Ecto neural progenitor cell (in vitro differentiated cells): ENCODE measurements around the gene DPH2.

Source experiments
- DNase-seq: peaks from one replicate; pipeline ENCODE4 v3.0.0-alpha.2; 2018; ENCODE audit warnings: low spot score

The DPH2 gene

DNA sequence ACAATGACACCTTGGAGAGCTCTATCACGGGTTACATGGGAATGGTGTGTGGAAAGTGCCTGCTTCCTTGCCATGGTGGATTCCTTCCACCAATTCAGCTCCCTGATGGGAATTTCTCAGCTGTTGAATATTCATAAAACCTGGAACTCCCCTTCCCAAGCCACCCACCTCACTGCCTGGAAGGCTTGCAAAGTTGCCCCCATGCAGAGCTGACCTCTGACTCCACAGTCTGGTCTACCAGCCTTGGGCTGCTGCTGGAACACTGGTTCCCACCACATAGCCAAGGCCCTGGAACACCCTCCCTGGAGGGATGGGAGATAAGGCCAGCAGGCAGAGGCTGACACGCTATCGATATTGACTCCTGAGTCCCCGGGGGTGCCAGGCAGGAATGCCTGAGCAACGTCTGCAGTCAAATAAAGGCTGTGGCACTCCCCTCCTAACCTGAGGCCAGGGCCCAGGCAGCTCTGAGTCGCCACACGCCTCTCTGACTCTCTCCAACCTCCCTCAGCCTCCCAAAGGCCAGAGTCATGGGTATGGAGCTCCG, 30.4 kb downstream of the DPH2 start:
- no peak for DNase-seq

DNA sequence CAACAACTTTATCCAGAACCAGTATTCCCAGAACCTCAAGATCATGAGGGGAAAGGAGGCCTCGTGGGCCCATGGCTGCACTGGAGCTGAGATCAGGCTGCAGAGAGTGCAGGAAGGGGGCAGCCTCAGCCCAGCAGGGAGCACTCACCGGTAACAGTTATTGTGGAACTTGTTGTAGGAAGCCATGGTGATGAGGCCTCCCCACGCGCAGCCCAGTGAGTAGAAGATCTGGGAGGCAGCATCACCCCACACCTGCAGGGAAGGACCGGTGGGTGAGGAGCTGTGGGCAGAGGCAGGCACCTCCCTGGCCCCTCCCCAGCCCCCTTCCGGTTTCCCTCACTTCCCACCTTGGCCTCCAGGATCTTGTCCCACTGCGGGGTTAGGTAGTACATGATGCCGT, 32.4 kb downstream of the DPH2 start:
- no peak for DNase-seq

DNA sequence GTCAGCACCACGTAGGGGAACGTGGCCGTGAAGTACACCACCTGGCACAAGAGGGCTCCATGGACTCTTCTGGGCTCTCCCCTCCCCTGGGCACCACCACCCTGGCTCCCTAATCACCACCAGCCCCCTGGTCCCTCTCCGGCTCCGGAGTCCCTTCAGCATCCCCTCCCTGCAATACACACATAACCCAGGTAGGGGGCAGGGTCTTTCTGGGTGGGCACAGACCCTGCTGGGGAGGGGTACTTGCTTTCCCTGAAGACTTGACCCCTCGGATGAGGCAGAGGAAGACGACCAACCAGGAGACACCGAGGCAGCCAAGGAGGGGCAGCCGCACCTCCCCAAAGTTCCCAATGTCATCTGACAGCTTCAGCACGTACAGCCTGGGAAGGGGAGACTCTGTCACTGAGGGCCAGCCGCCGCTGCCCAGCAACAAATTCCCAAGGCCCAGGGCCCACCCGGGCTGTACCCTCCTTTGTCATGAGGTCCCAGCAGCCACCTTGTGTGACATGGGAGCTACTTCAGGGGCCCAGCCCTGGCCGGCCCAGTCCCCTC, 32.9 kb downstream of the DPH2 start:
- no peak for DNase-seq

DNA sequence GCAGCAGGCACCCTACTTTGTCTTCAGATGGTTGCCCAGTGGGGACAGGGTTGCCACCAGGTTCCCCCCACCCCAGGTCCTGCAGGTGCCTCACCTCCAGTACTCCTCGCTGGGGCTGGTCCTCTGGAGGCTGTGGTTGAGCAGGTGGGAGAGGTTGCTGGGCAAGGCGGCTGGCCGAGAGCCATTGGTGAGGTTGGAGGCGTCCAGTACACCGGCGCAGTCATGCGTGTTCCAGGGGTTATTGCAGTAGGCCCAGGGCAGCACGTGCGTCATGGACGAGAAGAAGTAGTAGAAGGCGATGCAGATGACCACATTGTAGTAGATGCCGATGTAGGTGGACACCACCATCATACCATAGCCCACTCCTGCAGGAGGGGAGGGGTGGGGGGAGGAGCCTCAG, 38.4 kb downstream of the DPH2 start:
- DNase-seq, result no peak

DNA sequence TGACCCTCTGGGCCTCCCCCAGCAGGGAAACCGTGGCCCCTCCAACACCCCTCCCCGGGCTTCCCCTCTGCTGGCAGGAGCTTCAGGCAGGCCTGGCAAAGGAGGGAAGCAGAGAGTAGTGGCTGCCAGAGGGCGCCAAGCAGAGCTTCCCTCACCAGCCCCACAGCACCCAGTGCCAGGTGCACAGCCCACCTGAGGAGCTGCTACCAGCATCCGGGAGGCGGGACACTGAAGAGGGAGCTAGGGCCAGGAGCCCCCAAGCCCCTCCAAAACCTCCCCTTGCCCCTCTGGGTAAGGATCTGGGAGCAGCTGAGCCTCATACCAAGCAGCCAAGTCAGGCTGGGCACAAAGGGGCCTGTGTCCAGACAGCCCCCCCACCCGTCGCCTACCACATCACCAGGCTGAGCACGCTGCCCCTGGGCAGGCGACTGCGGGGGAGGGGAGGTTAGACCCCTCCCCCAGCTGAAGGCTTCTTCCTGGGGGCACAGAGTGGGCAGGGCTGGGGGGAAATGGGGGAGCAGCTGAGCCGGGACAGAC, 41.2 kb downstream of the DPH2 start:
- DNase-seq, result no peak

DNA sequence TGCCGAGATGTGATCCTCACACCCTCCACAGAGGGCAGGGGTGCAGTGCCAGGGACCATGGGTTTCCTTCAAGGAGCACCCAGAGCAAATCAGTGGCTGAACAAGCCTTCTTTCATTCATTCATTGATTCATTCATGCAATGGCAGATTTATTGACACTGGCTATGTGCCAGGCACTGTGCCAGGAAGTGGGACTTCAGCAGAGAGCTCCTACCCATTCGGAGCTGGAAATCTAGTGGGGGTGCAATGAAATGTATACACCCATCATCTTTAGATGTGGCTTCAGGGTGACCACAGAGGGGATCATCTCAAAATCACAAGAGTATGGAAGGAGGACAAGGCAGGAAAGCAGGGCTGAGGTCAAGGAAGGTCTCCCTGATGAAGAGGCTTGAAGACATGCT, 42.6 kb downstream of the DPH2 start:
- DNase-seq, result no peak

DNA sequence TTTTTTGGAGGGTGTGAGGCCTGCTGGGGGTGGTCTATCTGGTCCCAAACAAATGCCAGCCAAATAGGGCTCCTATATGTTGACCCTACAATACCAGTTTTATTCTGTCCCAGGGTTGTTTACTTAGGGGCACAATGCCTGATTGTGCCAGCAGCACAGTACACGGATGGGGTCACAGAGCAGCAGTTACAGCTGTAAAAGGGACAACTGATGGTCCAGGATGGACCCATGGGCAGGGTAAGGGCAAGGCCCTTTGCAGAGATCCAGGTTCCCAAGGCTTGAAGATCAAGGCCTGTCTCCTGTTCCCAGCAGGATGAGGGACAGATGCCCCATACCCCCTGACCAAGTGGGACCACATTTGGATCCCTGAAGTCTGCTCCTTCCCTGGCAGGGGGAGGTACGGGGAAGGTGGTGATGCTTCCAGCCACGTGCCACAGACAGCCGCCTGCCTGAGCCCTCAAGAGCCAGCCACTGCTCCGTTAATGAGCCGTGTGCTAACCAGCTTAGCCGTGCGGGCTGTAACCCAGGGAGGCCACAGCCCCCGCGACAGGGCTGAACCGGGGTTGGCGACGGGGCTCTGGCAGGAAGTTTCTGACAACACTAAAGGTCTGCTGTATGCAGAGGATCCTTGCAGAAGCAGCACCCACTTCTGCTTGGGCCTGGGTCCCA, 43.3 kb downstream of the DPH2 start:
- DNase-seq, result no peak

DNA sequence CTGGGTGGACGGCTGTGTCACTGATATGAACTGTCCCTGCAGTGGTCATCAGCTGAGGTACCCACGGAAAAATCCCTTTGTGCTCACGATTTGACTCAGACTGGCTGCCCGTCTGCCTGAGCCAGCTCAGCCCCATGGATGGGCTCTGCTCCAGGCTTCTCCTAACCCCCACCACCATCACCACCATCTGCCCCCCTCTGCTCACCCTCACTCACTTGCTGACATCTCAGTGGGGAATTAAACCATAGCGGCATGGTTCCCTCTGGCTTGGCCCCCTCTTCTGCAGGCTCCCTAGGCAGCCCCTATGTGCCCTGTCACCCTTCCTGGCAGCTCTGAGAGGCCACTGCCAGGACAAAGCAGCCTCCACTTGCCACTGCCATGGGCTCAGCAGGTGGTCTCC, 44.1 kb downstream of the DPH2 start:
- no peak for DNase-seq

DNA sequence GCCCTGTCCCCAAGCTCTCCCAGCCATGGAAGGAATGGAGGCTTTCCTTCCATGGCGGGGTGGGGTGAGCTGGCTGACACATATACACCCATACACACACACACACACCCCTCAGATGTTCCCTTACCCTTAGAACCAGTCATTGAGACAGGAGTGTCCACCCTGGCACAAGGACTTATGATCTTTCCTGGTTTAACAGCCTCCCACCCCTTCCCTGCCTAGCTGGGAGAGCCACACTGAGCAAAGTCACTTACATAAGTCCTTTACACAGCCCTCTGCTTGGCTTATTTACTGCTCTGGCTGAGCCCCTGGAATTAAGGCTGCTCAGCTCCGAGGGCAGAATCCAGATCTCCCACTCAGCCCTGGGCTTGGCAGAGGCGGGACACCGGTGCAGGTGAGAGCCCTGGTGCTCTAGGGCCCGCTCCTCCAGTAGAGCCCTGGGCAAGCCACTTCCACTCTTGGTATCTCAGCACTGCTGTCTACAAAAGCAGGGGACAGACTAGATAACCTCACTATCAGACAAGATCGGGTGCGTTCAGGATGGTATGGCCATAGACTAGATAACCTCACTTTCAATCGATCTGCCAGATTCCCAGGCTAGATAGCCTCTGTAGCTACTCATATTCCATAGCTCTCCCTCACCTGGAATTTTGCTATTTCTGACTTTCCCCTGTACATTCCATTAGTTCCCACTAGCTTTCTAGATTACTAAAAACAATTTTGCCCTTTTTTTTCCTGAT, 44.7 kb downstream of the DPH2 start:
- DNase-seq, result no peak

DNA sequence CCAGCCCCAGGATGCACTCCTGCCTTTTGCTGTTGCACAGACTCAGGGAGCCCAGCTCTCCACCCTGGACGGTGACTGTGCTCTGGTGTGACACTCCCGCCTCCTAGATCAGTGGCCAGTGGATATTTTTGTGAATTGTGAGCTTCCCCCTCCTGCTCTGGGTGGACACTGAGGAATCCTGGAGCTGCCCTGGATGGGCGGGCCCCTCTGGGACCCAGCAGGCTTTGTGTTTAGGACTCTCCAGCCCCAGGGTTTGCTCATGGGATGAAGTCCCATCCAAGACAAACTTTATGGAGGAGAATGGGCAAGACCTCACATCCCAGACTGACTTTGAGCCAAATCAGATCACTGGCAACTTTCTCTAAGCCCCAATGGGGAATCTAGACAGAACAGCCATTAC, 45.4 kb downstream of the DPH2 start:
- DNase-seq, result no peak

DNA sequence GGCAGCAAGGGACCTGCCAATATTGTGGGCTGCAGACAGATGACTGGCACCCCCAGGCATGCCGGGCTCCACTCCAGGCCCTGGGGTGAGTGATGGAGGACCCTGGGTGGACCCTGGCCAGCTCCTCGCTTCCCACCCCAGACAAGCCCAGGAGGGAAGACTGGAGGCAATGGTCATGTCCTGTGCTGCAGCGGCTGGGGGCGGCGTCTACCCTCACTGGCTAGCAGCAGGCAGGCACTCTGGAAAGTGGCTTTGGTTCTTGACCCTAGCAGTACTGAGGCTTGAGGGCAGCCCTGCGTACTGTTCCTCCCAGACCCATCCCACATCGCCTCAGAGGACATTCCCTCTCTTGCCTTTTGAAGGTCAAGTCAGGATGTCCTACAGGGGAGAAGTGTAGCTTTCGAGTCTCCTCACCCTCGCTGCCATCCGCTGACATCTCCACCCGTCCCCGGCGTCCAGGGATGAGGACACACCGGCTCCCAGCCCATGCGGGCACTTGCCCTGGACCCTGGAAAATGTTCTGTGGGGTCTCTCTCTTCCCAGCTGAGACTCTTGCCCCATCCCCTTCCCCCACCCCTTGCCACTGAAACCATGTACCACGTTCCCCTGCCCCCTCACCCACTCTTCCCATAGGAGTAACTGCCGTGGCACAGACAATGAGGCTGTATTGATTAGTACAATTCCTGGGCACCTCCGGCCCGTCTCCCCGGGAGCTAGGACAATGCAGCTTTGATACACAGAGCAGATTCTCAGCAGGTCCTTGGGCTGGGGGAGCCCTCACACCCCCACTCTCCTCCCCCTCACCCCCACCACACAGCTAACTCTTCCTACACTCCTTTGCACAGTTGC, 46.5 kb downstream of the DPH2 start:
- no peak for DNase-seq

DNA sequence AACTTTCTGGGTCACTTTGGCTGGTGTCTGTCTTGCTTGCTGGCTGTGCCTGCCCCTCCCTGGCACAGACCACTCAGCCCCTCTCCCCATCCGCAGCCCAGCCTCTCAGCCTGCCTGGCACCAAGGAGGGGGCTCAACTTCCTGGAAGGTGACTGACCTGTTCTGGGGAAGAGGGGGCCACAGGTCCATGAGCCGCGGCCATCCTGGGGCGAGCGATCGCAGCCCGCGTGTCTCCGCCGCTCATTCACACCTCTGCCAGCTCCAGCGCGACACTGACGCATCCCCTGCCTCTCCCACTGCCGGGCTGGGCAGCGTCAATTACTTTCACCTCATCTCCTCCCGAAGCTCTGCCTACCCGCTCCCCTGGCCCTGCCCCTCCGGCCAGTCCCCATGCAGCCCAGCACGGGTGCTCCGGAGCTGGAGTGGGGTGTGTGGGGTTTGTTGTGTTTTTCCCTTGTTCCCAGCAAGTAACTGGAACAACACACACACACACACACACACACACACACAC, 47.1 kb downstream of the DPH2 start:
- no peak for DNase-seq

DNA sequence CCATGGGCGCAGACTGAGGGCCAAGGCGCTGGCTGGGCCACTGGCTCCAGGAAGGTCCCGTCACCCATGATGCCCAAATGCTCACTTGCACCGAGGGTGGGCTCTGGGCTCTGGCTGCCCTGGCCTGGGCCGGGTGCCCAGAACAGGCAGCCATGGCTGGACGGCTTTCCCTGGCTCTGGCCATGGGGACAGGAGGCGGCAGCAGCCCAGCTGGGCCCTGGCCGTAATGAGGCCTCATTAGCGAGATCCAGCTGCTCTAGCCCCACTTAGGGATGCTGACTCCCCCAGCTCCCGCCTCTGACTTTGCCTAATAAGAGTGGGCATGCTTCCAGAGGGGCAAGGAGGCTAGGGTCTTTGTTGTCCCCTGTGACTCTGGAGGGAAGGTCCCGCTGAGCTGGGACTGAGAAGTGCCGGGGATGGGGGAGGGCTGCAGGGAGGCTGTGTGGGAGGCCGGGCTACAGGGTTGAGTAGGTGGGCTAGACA, 49.7 kb downstream of the DPH2 start:
- no peak for DNase-seq

DNA sequence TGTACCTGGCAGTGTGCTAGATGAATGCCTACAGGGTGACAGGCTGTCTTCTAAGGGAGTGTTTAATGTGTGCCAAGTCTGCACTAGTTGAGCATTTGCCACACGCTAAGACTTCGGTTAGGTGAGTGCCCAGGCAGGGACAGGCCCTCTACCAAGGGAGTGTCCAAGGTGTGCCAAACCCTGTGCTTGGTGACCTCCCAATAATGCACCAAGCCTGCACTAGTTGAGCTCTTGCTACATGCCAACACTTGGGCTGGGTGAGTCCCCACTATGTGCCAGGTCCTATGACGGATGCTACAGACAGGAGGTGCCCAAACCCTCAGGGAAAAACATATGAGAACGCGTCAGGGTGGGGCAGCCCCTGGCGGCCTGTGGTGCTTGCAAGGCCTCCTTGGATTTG, 50.7 kb downstream of the DPH2 start:
- DNase-seq, result no peak

DNA sequence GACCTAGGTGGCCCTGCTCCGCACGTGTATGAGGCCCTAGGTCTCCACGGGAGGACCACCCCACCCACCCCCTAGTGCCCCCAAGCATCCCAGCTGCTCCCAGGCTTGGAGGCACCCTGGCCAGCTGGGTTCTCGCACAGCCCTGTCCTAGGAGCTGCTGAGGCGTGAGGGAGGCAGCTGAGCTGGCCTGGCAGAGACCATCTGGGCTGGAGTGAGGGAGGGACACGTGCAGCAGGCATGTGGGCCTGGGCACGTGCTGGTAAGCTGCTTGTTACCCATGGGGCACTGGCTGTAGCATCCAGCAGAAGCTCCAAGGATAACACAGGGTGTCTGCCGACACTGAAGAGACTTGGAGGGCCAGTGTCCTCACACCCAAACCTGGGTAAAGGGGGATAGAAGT, 51.3 kb downstream of the DPH2 start:
- no peak for DNase-seq

DNA sequence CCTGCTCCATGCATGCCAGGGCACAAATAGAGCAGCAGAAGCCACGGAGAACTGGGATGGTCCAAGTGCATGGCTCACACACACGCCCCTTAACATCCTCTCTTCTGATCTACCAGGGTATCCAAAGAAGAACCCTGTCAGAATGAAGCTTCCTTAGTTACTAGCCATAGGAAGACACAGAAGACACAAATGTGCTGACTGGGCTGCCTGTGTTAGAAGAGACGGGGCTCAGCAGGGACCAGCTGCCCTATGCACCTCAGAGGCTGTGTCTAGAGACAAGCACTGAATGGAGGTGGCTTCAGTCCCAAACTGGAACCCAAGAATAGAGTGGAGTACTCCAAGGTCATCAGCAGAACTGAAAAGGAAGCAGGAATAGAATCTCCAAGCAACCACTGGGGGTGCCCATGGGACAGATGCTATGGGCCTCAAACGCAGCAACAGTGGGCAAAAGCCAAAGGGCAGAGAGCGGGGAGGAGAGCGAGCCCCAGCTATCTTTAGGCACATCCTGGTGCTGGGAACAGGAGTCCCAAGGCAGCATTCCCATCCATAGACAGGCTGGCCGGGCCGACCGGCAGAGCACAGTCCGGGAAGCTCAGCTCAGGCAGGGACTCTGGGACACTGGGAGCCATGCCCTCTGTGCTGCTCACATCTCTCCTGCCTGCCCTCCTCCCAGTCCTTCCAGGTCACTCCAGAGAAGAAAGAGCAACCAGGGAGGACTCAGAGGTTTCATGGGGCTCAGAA, 51.9 kb downstream of the DPH2 start:
- DNase-seq, result no peak
